HepG2 (cell line): ENCODE data around the gene SOX13.

ENCODE experiments used
- JUND ChIP-seq: sonication (generic); formaldehyde crosslinking; IDR thresholded peaks from 2 replicates; pipeline ENCODE4 v1.8.0; 2022; ENCODE audit warnings: mild to moderate bottlenecking, missing genetic modification reagents
- RAD21 ChIP-seq: fragments of 450-650 bp; formaldehyde crosslinking; IDR thresholded peaks from 2 replicates; pipeline ENCODE4 v1.5.0; 2020; ENCODE audit warnings: mild to moderate bottlenecking
- RXRA ChIP-seq: sonication (generic); formaldehyde crosslinking; IDR thresholded peaks from 2 replicates; pipeline ENCODE4 v1.5.1; 2020; ENCODE audit warnings: missing genetic modification reagents
- TF ChIP-seq, protein P1 (sequence below): sonication (generic); formaldehyde crosslinking; IDR thresholded peaks from 2 replicates; pipeline ENCODE4 v1.5.0; 2020; ENCODE audit warnings: missing genetic modification reagents
- TF ChIP-seq, protein P2 (sequence below): sonication (generic); formaldehyde crosslinking; IDR thresholded peaks from 2 replicates; pipeline ENCODE4 v1.5.0; 2020; ENCODE audit warnings: mild to moderate bottlenecking, missing genetic modification reagents, moderate library complexity

DNA sequence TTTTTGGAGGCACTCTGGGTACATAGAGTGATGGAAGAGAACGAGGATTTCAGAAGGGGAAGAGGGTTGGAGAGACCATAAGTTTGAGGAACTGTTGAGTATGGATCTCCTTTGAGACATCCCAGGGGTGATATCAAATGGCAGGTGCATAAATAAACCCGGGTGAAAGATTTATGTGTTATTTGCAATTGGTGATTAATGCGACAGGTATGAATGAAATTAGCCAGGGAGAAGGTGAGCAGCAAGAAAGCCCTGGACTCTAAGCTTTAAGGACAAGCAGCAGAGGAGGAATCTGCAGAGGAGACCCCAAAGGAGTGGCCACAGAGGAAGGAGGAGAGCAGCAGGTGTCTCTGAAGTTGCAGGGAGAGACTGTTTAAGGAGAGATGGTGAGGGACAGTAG, 102.0 kb downstream of the SOX13 start:
- TF ChIP-seq RXRA, result no peak
- TF ChIP-seq, protein P1, sequence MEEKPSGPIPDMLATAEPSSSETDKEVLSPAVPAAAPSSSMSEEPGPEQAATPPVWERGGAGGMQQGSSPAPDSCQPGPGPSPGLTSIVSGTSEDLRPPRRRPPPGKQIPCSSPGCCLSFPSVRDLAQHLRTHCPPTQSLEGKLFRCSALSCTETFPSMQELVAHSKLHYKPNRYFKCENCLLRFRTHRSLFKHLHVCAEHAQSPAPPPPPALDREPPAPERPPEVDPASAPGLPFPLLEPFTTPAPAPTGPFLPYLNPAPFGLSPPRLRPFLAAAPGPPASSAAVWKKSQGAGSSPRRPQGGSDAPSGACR, result no peak
- TF ChIP-seq JUND, result no peak
- TF ChIP-seq, protein P2, sequence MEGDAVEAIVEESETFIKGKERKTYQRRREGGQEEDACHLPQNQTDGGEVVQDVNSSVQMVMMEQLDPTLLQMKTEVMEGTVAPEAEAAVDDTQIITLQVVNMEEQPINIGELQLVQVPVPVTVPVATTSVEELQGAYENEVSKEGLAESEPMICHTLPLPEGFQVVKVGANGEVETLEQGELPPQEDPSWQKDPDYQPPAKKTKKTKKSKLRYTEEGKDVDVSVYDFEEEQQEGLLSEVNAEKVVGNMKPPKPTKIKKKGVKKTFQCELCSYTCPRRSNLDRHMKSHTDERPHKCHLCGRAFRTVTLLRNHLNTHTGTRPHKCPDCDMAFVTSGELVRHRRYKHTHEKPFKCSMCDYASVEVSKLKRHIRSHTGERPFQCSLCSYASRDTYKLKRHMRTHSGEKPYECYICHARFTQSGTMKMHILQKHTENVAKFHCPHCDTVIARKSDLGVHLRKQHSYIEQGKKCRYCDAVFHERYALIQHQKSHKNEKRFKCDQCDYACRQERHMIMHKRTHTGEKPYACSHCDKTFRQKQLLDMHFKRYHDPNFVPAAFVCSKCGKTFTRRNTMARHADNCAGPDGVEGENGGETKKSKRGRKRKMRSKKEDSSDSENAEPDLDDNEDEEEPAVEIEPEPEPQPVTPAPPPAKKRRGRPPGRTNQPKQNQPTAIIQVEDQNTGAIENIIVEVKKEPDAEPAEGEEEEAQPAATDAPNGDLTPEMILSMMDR, result no peak
- TF ChIP-seq RAD21 (CRISPR knock-in tag), result no peak
